ENCODE data around the gene STK38.
"Not testable (repeated sequence)": the region's sequence is repeated elsewhere in the genome, so short reads cannot be mapped to it uniquely, and the experiment has no call there.

Gene STK38

GRCh38 chr6:36487698-36488097 is 59.6 kb downstream of the STK38 start:
- DNase-seq (ENCODE audit: low spot score), result no peak

- DNase-seq (ENCODE audit: low spot score), result no peak
Observed at GRCh38 chr6:36484736-36485135, 62.5 kb downstream of the STK38 start.

- DNase-seq (ENCODE audit: low spot score), result not testable (repeated sequence)
Observed at GRCh38 chr6:36483326-36483725, 64.0 kb downstream of the STK38 start.

GRCh38 chr6:36479256-36479655 is 68.0 kb downstream of the STK38 start:
- no peak for DNase-seq (ENCODE audit: low spot score)

- DNase-seq (ENCODE audit: low spot score), result no peak
Observed at GRCh38 chr6:36478051-36478526, 69.2 kb downstream of the STK38 start.

- no peak for DNase-seq (ENCODE audit: low spot score)
Observed at GRCh38 chr6:36469946-36470345, 77.3 kb downstream of the STK38 start.

- no peak for DNase-seq (ENCODE audit: low spot score)
Observed at GRCh38 chr6:36469148-36469661, 78.1 kb downstream of the STK38 start.

- no peak for DNase-seq (ENCODE audit: low spot score)
Observed at GRCh38 chr6:36467625-36468024, 79.7 kb downstream of the STK38 start.

- DNase-seq (ENCODE audit: low spot score), result no peak
Observed at GRCh38 chr6:36464233-36464632, 83.0 kb downstream of the STK38 start.

GRCh38 chr6:36463676-36464075 is 83.6 kb downstream of the STK38 start:
- DNase-seq (ENCODE audit: low spot score), result no peak

- DNase-seq (ENCODE audit: low spot score), result no peak
Observed at GRCh38 chr6:36461646-36462045, 85.6 kb downstream of the STK38 start.

GRCh38 chr6:36460916-36461315 is 86.4 kb downstream of the STK38 start:
- DNase-seq (ENCODE audit: low spot score), result no peak

- DNase-seq (ENCODE audit: low spot score), result no peak
Observed at GRCh38 chr6:36459501-36459900, 87.8 kb downstream of the STK38 start.

- DNase-seq (ENCODE audit: low spot score), result no peak
Observed at GRCh38 chr6:36455486-36456027, 91.7 kb downstream of the STK38 start.

GRCh38 chr6:36452897-36453296 is 94.4 kb downstream of the STK38 start:
- DNase-seq (ENCODE audit: low spot score), result not testable (repeated sequence)

GRCh38 chr6:36449173-36449572 is 98.1 kb downstream of the STK38 start:
- DNase-seq (ENCODE audit: low spot score), result not testable (repeated sequence)

- no peak for DNase-seq (ENCODE audit: low spot score)
Observed at GRCh38 chr6:36445621-36446020, 101.7 kb downstream of the STK38 start.

- no peak for DNase-seq (ENCODE audit: low spot score)
Observed at GRCh38 chr6:36444470-36444869, 102.8 kb downstream of the STK38 start.

All from CD4-positive, alpha-beta T cell treated with Interleukin-6 at 100 ng/mL for 8 hours (primary cell).